GM03348 (cell line): Measurements from ENCODE around the gene TSPAN15.
"Not testable (repeated sequence)": the region's sequence is repeated elsewhere in the genome, so short reads cannot be mapped to it uniquely, and the experiment has no call there.

ENCODE experiments used
- DNase-seq: peaks from one replicate; pipeline ENCODE4 v3.0.0; 2012; ENCODE audit warnings: low spot score

The TSPAN15 gene

GRCh38 chr10:69446650-69447151 lies 4.6 kb upstream of the TSPAN15 start:
- DNase-seq = peak; percentile 61

GRCh38 chr10:69449841-69450240 lies 1.4 kb upstream of the TSPAN15 start:
- DNase-seq = peak; percentile 39

GRCh38 chr10:69450395-69450794 lies 870 bp upstream of the TSPAN15 start:
- DNase-seq = not testable (repeated sequence)

- DNase-seq = no peak
Measured at GRCh38 chr10:69451784-69452251, 553 bp downstream of the TSPAN15 start.

- DNase-seq = no peak
Measured at GRCh38 chr10:69452676-69453415, 1.6 kb downstream of the TSPAN15 start.

- no peak for DNase-seq
Measured at GRCh38 chr10:69453795-69454194, 2.5 kb downstream of the TSPAN15 start.

- DNase-seq = no peak
Measured at GRCh38 chr10:69455006-69455763, 3.9 kb downstream of the TSPAN15 start.

GRCh38 chr10:69456880-69457693 lies 5.8 kb downstream of the TSPAN15 start:
- no peak for DNase-seq

GRCh38 chr10:69457771-69458237 lies 6.5 kb downstream of the TSPAN15 start:
- DNase-seq = no peak

- DNase-seq = no peak
Measured at GRCh38 chr10:69458430-69459100, 7.3 kb downstream of the TSPAN15 start.

- no peak for DNase-seq
Measured at GRCh38 chr10:69459101-69459790, 8.0 kb downstream of the TSPAN15 start.

- DNase-seq = no peak
Measured at GRCh38 chr10:69459893-69460575, 8.8 kb downstream of the TSPAN15 start.

- no peak for DNase-seq
Measured at GRCh38 chr10:69460576-69461242, 9.4 kb downstream of the TSPAN15 start.

- DNase-seq = no peak
Measured at GRCh38 chr10:69461243-69462025, 10.2 kb downstream of the TSPAN15 start.

GRCh38 chr10:69463886-69464285 lies 12.6 kb downstream of the TSPAN15 start:
- no peak for DNase-seq

- DNase-seq = no peak
Measured at GRCh38 chr10:69464401-69464800, 13.1 kb downstream of the TSPAN15 start.

- DNase-seq = peak; percentile 27
Measured at GRCh38 chr10:69464801-69465401, 13.6 kb downstream of the TSPAN15 start.

GRCh38 chr10:69465457-69466157 lies 14.3 kb downstream of the TSPAN15 start:
- DNase-seq = no peak
